ENCODE measurements around the gene CDH13. TPM values are rescaled to one million over a fixed set of nuclear protein-coding genes. Genes with fewer than 3 reads are reported as not detected.

CDH13 gene
- total RNA-seq, 1 donor from 2014 or later: 45.1 TPM

GRCh38 chr16:83714286-83714685, 1087.5 kb downstream of the CDH13 start:
- Mint-ChIP-seq H3K36me3 (ENCODE audit: low read depth) (no peaks in the 10 kb centered on the region), H3K4me3 (ENCODE audit: unreplicated experiment) (no peak overlapping the region), H3K4me1 (ENCODE audit: low read depth) (peaks cover 32% of the 10 kb centered on the region), H3K27ac (ENCODE audit: unreplicated experiment) (peak overlapping the region; percentile 39), H3K27me3 (ENCODE audit: low read depth) (no peaks in the 10 kb centered on the region), H3K9me3 (ENCODE audit: low read depth) (no peaks in the 10 kb centered on the region)
- DNase-seq (ENCODE audit: low spot score): no peak
- TF ChIP-seq CTCF (IDR thresholded peaks at IDR 0.05): no peak

- Mint-ChIP-seq H3K27ac (ENCODE audit: unreplicated experiment) (no peak overlapping the region), H3K4me3 (ENCODE audit: unreplicated experiment) (no peak overlapping the region), H3K9me3 (ENCODE audit: low read depth) (no peaks in the 10 kb centered on the region), H3K4me1 (ENCODE audit: low read depth) (peaks cover 32% of the 10 kb centered on the region), H3K27me3 (ENCODE audit: low read depth) (no peaks in the 10 kb centered on the region), H3K36me3 (ENCODE audit: low read depth) (no peaks in the 10 kb centered on the region)
- no peak for TF ChIP-seq CTCF (IDR thresholded peaks at IDR 0.05)
- no peak for DNase-seq (ENCODE audit: low spot score)
Observed at GRCh38 chr16:83715217-83715920, 1088.6 kb downstream of the CDH13 start.

- H3K27me3 Mint-ChIP-seq (ENCODE audit: low read depth): no peaks in the 10 kb centered on the region
- no peaks in the 10 kb centered on the region for H3K9me3 Mint-ChIP-seq (ENCODE audit: low read depth)
- DNase-seq (ENCODE audit: low spot score): no peak
- H3K4me3 Mint-ChIP-seq (ENCODE audit: unreplicated experiment): no peak overlapping the region
- no peak overlapping the region for H3K27ac Mint-ChIP-seq (ENCODE audit: unreplicated experiment)
- TF ChIP-seq CTCF (IDR thresholded peaks at IDR 0.05): no peak
- H3K4me1 Mint-ChIP-seq (ENCODE audit: low read depth): peaks cover 32% of the 10 kb centered on the region
- no peaks in the 10 kb centered on the region for H3K36me3 Mint-ChIP-seq (ENCODE audit: low read depth)
Observed at GRCh38 chr16:83717308-83717707, 1090.5 kb downstream of the CDH13 start.

GRCh38 chr16:83717814-83718213, 1091.0 kb downstream of the CDH13 start:
- no peak for TF ChIP-seq CTCF (IDR thresholded peaks at IDR 0.05)
- no peaks in the 10 kb centered on the region for H3K27me3 Mint-ChIP-seq (ENCODE audit: low read depth)
- H3K4me1 Mint-ChIP-seq (ENCODE audit: low read depth): peaks cover 32% of the 10 kb centered on the region
- no peak overlapping the region for H3K4me3 Mint-ChIP-seq (ENCODE audit: unreplicated experiment)
- H3K9me3 Mint-ChIP-seq (ENCODE audit: low read depth): no peaks in the 10 kb centered on the region
- H3K27ac Mint-ChIP-seq (ENCODE audit: unreplicated experiment): peak overlapping the region; percentile 69
- no peaks in the 10 kb centered on the region for H3K36me3 Mint-ChIP-seq (ENCODE audit: low read depth)
- no peak for DNase-seq (ENCODE audit: low spot score)

- H3K27ac Mint-ChIP-seq (ENCODE audit: unreplicated experiment): no peak overlapping the region
- no peak overlapping the region for H3K4me3 Mint-ChIP-seq (ENCODE audit: unreplicated experiment)
- H3K4me1 Mint-ChIP-seq (ENCODE audit: low read depth): peaks cover 16% of the 10 kb centered on the region
- no peaks in the 10 kb centered on the region for H3K9me3 Mint-ChIP-seq (ENCODE audit: low read depth)
- H3K36me3 Mint-ChIP-seq (ENCODE audit: low read depth): no peaks in the 10 kb centered on the region
- H3K27me3 Mint-ChIP-seq (ENCODE audit: low read depth): no peaks in the 10 kb centered on the region
- TF ChIP-seq CTCF (IDR thresholded peaks at IDR 0.05): no peak
- DNase-seq (ENCODE audit: low spot score): no peak
Observed at GRCh38 chr16:83720213-83720612, 1093.4 kb downstream of the CDH13 start.
